NOMO-1 treated with DMSO at 0.1 percent for 48 hours (cell line): ENCODE data around the gene ALKBH2.

Experiments used
- DNase-seq: peaks from one replicate; lab custom pipeline; 2025; ENCODE audit not compliant: unreplicated experiment; lab: John Stamatoyannopoulos, UW

The ALKBH2 gene

GRCh38 chr12:109114644-109115043 lies 21.4 kb upstream of the ALKBH2 start:
- no peak for DNase-seq

DNA sequence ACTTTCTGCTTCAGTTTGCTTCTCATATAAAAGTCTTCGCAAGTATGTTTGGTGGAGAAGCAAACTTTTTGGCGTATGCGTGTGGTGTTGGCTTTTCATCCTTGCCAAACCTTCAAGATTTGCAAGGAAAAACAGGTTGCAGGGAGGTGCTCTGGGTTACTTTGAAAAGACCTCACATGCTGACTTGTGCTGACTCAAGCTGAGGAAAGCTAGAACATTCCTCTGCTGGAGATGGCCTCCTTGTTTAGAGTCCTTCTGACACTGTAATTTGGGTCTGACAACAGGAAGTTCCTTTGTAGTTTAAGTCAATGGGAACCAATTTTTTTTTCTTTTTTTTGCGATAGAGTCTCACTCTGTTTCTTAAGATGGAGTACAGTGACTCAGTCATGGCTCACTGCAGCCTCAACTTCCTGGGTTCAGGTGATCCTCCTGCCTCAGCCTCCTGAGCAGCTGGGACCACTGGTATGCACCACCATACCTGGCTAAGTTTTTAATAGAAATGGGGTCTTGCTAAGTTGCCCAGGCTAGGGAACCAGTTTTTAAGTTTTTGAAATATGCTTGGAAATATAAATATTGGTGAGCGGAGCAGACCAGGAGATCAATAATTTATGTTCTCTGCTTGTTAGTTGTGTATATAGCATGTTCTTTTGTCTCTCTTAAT lies 20.5 kb upstream of the ALKBH2 start:
- DNase-seq = no peak

- DNase-seq = no peak
These were observed 19.6 kb upstream of the ALKBH2 start for GRCh38 chr12:109112720-109113465.

DNA sequence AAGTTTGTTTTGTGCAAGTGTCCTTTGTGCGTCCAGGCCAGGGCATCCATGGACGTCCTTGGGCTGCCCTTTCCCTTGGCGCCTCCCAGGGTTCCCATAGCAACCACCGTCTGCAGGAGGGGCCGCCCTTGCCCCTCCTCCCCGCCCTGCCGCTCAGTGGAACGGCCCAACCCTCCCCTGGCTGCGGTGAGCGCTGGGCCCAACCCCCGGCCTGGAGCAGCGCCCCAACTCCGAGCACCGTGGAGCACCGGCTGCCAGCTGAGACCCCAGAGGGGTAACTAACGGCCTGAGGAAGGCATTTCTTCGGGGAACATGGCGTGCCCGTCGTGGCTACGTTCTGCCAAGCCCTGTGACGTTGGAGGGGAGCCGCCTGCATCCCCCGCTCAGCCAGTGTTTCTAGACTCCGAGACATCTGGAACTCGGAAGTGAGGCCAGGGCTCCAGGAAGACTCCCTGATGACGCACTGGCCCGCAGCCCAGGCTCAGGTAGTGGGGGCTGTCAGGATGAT lies 17.8 kb upstream of the ALKBH2 start:
- DNase-seq = no peak

GRCh38 chr12:109109746-109110350 lies 16.6 kb upstream of the ALKBH2 start:
- DNase-seq = no peak

DNA sequence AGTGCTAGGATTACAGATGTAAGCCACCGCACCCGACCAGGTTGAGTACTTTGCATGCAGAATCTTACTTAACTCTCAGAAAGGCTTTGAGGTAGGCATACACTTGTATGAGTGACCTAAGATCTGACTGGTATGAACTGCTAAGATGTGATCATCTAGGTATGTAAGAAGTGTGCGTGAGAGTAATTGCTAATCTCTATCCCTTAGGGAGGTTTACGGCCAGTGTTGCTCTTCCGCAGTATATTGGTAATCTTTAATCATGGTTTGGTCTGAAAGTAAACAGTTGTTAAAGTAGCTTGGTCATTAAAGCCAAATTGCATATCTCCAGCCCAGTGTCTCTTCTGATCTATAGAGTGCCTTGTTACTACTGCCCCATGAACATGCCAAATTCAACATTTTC lies 11.9 kb upstream of the ALKBH2 start:
- DNase-seq = no peak

DNA sequence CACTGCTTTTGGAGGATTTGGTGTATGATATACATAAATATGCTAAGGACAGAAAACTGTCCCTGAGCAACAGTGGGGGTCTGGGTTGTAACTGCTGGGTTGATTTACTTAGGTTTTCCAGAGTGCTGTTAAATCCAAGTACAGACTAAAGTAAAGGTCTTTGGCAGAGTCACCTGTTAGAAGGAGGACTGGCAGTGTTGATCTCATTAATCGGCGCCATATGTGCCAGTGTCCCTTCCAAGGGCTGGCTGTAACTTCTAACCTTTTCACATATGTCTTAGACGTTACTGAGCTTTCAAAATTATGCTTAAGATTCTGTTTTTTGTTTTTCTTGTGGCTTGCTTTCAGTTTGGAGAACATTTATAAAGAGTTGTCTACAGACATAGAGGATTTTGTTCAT lies 9.2 kb upstream of the ALKBH2 start:
- DNase-seq = no peak

DNA sequence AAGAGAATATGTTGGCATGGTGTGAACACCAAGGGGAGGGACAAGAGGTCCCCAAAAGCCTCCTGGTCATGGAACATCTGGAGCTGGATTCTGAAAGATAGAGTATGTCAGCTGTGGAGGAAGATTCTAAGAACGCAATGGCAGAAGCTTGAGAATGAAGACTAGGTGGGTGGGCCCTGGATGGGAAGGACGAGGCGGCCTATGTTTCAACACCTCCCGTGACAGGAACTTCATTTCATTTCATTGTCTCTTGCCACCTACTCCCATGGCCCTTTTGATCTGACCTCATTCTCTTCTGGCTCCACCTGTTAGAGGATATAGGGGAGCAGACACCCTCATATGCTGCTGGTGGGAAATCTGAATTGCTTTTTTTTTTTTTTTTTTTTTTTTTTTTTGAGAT lies 7.5 kb upstream of the ALKBH2 start:
- DNase-seq = no peak

GRCh38 chr12:109099431-109100020 lies 6.3 kb upstream of the ALKBH2 start:
- DNase-seq = no peak

GRCh38 chr12:109098651-109099050 lies 5.4 kb upstream of the ALKBH2 start:
- DNase-seq = no peak

GRCh38 chr12:109098183-109098604 lies 4.9 kb upstream of the ALKBH2 start:
- DNase-seq = no peak

DNA sequence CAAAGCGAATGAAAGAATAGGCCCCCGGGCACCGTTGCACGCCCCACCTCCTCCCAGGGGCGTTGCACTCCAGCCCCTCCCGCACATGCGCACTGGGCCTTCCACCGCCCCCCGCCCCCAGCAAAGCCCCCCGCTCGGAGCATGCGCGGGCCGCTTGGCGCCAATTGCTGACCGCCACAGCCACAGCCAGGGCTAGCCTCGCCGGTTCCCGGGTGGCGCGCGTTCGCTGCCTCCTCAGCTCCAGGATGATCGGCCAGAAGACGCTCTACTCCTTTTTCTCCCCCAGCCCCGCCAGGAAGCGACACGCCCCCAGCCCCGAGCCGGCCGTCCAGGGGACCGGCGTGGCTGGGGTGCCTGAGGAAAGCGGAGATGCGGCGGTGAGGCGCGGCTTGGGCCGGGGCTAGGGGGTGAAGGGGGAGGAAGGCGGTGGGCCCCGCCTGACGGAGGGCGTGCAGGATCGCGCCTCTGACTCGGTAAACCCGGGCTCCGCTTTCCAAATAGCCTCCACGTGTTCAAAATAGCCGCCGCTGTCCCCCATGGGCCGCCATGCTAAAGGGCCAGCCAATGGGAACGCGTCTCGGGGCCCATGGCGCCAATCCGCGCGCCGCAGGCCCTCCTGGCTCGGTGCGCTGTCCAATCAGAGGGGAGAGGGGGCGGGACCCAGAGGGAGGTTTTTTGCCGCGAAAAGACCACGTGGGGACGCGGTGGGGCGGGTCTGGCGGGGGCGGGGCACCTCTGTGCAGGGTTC lies 4.3 kb upstream of the ALKBH2 start, which contains the start of gene UNG:
Gene UNG, plus strand, starts transcription at position 163 of the 748 bp plus-strand sequence. Its CDS starts 83 bp downstream, at position 246.
- DNase-seq = peak; percentile 93

DNA sequence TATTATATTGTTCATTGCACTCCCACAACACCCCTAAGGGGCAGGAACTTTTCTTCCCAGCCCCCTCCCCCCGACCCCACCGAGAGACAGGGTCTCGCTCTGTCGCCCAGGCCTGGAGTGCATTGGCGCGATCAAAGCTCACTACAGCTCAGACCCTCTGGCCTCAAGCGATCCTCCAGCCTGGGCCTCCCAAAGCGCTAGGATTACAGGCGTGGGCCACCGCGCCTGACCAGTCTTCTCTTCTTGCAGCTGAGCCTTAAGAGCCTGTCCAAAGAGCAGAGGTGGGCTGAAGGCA lies 3.8 kb upstream of the ALKBH2 start:
- DNase-seq = no peak

DNA sequence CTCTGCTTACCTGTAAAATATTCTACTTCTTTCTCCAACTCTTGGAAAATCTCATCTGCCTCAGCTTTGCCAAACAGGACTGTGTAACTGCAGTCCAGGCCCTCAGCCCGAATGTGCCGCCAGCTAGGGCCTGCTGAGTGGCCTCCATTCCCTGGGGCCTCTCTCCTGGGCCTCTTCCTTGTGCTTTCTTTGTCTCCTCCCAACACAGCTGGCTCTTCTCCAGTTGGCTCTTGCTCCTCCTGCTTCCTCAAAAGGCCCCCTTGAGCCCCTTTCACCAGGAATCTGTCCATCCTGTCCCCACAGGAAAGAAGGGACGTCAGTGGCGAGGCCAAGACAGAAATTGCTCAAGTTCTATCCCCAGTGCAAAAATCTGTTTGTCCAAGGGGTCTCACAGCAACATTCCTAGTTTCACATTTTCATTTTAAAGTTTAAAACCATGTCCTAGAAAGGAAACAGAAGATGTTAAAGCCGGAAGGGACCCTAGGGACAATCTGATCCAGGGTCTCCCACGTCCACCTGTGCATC lies 713 bp downstream of the ALKBH2 start:
- DNase-seq = no peak

- no peak for DNase-seq
These were observed 3.6 kb downstream of the ALKBH2 start for GRCh38 chr12:109089683-109090082.

GRCh38 chr12:109088818-109089217 lies 4.5 kb downstream of the ALKBH2 start:
- DNase-seq = no peak

- no peak for DNase-seq
These were observed 6.0 kb downstream of the ALKBH2 start for GRCh38 chr12:109087250-109087649.

DNA sequence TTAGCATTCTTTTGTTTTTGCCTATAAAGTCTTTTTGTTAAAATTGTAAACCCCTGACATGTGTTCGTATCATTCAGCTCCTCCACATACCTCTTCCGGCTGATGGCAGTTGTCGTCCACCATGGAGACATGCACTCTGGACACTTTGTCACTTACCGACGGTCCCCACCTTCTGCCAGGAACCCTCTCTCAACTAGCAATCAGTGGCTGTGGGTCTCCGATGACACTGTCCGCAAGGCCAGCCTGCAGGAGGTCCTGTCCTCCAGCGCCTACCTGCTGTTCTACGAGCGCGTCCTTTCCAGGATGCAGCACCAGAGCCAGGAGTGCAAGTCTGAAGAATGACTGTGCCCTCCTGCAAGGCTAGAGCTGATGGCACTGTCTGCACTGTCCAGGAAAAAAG lies 7.7 kb downstream of the ALKBH2 start:
- DNase-seq = no peak

GRCh38 chr12:109084425-109084824 lies 8.8 kb downstream of the ALKBH2 start:
- DNase-seq = no peak

- no peak for DNase-seq
These were observed 10.5 kb downstream of the ALKBH2 start for GRCh38 chr12:109082751-109083150.

- no peak for DNase-seq
These were observed 18.4 kb downstream of the ALKBH2 start for GRCh38 chr12:109074866-109075265.
